Prostate gland (tissue), 2 donors: ENCODE measurements around the gene LRP4. TPM values are rescaled to one million over a fixed set of nuclear protein-coding genes. Genes with fewer than 3 reads are reported as not detected.
A peak's percentile ranks its signal among the peaks of the same experiment; 100 is the strongest.
"Not testable (repeated sequence)": the region's sequence is repeated elsewhere in the genome, so short reads cannot be mapped to it uniquely, and the experiment has no call there.

Experiments
- DNase-seq: peaks from one replicate; pipeline ENCODE4 v3.0.0-alpha.2; 2019; ENCODE audit warnings: low spot score
- H3K27ac ChIP-seq, 2 donors: fragments of 200-600 bp; sonication (generic); 2 replicates each; pipeline ENCODE4 v1.5.1; 2017 to 2019
- H3K27me3 ChIP-seq: fragments of 200-600 bp; sonication (generic); replicated peaks from 2 replicates; pipeline ENCODE4 v1.5.1; 2019; ENCODE audit not compliant: insufficient read depth
- H3K36me3 ChIP-seq, 2 donors: fragments of 200-600 bp; sonication (generic); 1 replicate in 1 of 2; 2 replicates in 1 of 2; pipeline versions ENCODE4 v1.5.1 to v1.8.1; 2017 to 2019
- H3K4me1 ChIP-seq: fragments of 200-600 bp; sonication (generic); replicated peaks from 2 replicates; pipeline ENCODE4 v1.5.1; 2019
- H3K4me3 ChIP-seq, 2 donors: fragments of 200-600 bp; sonication (generic); 2 replicates each; pipeline ENCODE4 v1.5.1; 2017 to 2019
- H3K9me3 ChIP-seq: fragments of 200-600 bp; sonication (generic); 2 replicates; pipeline ENCODE4 v1.5.1; 2017
- CTCF ChIP-seq, 4 experiments: fragments of 200-600 bp in 2 of 4; fragments of 450-650 bp in 2 of 4; sonication (generic) in 2 of 4; IDR thresholded peaks; 1 replicate in 3 of 4; 2 replicates in 1 of 4; pipeline ENCODE4 v1.5.1; 2016 to 2019; ENCODE audit warnings: antibody characterized with exemption in 4 of 4, mild to moderate bottlenecking in 2 of 4, moderate library complexity in 2 of 4
- POLR2A ChIP-seq: fragments of 450-650 bp; IDR thresholded peaks from one replicate; pipeline ENCODE4 v1.6.1; 2016; ENCODE audit warnings: antibody characterized with exemption, mild to moderate bottlenecking
- POLR2AphosphoS5 ChIP-seq: sonication (generic); formaldehyde crosslinking; IDR thresholded peaks from one replicate; pipeline ENCODE4 v1.6.1; 2017; ENCODE audit warnings: antibody characterized with exemption
- WGBS: methylation state at CpG from one replicate; pipeline ENCODE4 v1.1.5; 2018; 5-methylcytosine and 5-hydroxymethylcytosine counted together
- intact Hi-C: fragments of 100-400 bp; cut with DNase I; formaldehyde crosslinking; loops from one replicate; pipeline ENCODE4 v1.14.2; 2022
- total RNA-seq, 2 donors: library from RNA; depleted of rRNA; stranded (reverse); fragments of >200 nt; gene quantifications; one replicate each; pipeline ENCODE4 v1.1.0, GENCODE V29; 2016

LRP4 gene
- total RNA-seq, 2 donors from 2014 or later, result 8.6 to 10.8 TPM

GRCh38 chr11:46942172-46942571, 23.8 kb upstream of the LRP4 start:
- Histone ChIP-seq H3K27ac (no peak overlapping the region), H3K9me3 (no peaks in the 10 kb centered on the region), H3K36me3 (no peaks in the 10 kb centered on the region), H3K4me3 (no peak overlapping the region), H3K27me3 (no peaks in the 10 kb centered on the region), H3K4me1 (no peaks in the 10 kb centered on the region)
- DNase-seq, result no peak
- 92% methylated on average over 6 of the region's 6 CpGs for WGBS
- no peak for TF ChIP-seq POLR2AphosphoS5
- no peak for TF ChIP-seq CTCF (IDR thresholded peaks at IDR 0.05)
- no peak for TF ChIP-seq POLR2A
- intact Hi-C loops, result no loop called here

GRCh38 chr11:46936138-46937110, 18.1 kb upstream of the LRP4 start, which contains the start of gene CSTPP1:
Gene CSTPP1, plus strand, starts transcription at chr11:46936761. Its CDS starts 45 bp downstream, at chr11:46936806.
- WGBS, result 20% methylated on average over 41 of the region's 41 CpGs
- TF ChIP-seq CTCF (IDR thresholded peaks at IDR 0.05), result peak in 2 of 4 experiments; percentile 19 to 22
- no peak for TF ChIP-seq POLR2A
- peak; percentile 93 for TF ChIP-seq POLR2AphosphoS5
- H3K27ac ChIP-seq, result peak within 1 kb of the TSS; percentile 22 to 43
- no peaks in the 10 kb centered on the region for H3K9me3 ChIP-seq
- intact Hi-C loops, result no loop called here
- DNase-seq, result peak; percentile 83
- H3K4me1 ChIP-seq, result no peaks in the 10 kb centered on the region
- H3K36me3 ChIP-seq, result no peaks in the 10 kb centered on the region
- H3K4me3 ChIP-seq, result peak within 1 kb of the TSS; percentile 57 to 63
- no peaks in the 10 kb centered on the region for H3K27me3 ChIP-seq

GRCh38 chr11:46930089-46930488, 11.7 kb upstream of the LRP4 start:
- 81% methylated on average over 1 of the region's 1 CpG for WGBS
- no peak for TF ChIP-seq POLR2AphosphoS5
- TF ChIP-seq CTCF (IDR thresholded peaks at IDR 0.05), result no peak
- no peak for TF ChIP-seq POLR2A
- H3K9me3 ChIP-seq, result no peaks in the 10 kb centered on the region
- no peaks in the 10 kb centered on the region for H3K27me3 ChIP-seq
- no peak for DNase-seq
- no peak overlapping the region for H3K4me3 ChIP-seq
- no peaks in the 10 kb centered on the region for H3K36me3 ChIP-seq
- H3K4me1 ChIP-seq, result no peaks in the 10 kb centered on the region
- no peak overlapping the region for H3K27ac ChIP-seq
- intact Hi-C loops, result no loop called here

GRCh38 chr11:46928701-46929100, 10.4 kb upstream of the LRP4 start:
- DNase-seq, H3K9me3 ChIP-seq, H3K27ac ChIP-seq, H3K4me1 ChIP-seq, H3K4me3 ChIP-seq, H3K27me3 ChIP-seq, intact Hi-C loops, H3K36me3 ChIP-seq: not testable (repeated sequence)
- 95% methylated on average over 1 of the region's 1 CpG for WGBS

- intact Hi-C loops, DNase-seq, H3K36me3 ChIP-seq, H3K9me3 ChIP-seq, H3K4me1 ChIP-seq, H3K27me3 ChIP-seq, H3K27ac ChIP-seq, H3K4me3 ChIP-seq: not testable (repeated sequence)
- WGBS, result 90% methylated on average over 4 of the region's 4 CpGs
These were observed 9.6 kb upstream of the LRP4 start for GRCh38 chr11:46927928-46928327.

GRCh38 chr11:46920755-46921154, 2.4 kb upstream of the LRP4 start:
- H3K27me3 ChIP-seq, result no peaks in the 10 kb centered on the region
- H3K27ac ChIP-seq, result no peak overlapping the region
- intact Hi-C loops, result no loop called here
- TF ChIP-seq CTCF (IDR thresholded peaks at IDR 0.05), result no peak
- peak; percentile 4 for TF ChIP-seq POLR2AphosphoS5
- DNase-seq, result no peak
- H3K9me3 ChIP-seq, result no peaks in the 10 kb centered on the region
- H3K36me3 ChIP-seq, result no peaks in the 10 kb centered on the region
- WGBS, result 22% methylated on average over 4 of the region's 4 CpGs
- H3K4me3 ChIP-seq, result no peak overlapping the region
- H3K4me1 ChIP-seq, result no peaks in the 10 kb centered on the region
